Suprapubic skin (tissue), 4 donors: ENCODE results near the gene ZBED1. TPM values are rescaled to one million over a fixed set of nuclear protein-coding genes. Genes with fewer than 3 reads are reported as not detected.
"Not testable (repeated sequence)": the region's sequence is repeated elsewhere in the genome, so short reads cannot be mapped to it uniquely, and the experiment has no call there.

ENCODE experiments used
- DNase-seq, 2 donors: peaks; one replicate each; pipeline ENCODE4 v3.0.0-alpha.2; 2019; ENCODE audit warnings: low spot score in 2 of 2
- H3K27ac ChIP-seq: fragments of 200-600 bp; sonication (generic); one replicate; pipeline ENCODE4 v1.5.1; 2019
- H3K27me3 ChIP-seq: fragments of 200-600 bp; sonication (generic); one replicate; pipeline ENCODE4 v1.5.1; 2019
- H3K36me3 ChIP-seq: fragments of 200-600 bp; sonication (generic); one replicate; pipeline ENCODE4 v1.5.1; 2019
- H3K4me1 ChIP-seq: fragments of 200-600 bp; sonication (generic); one replicate; pipeline ENCODE4 v1.5.1; 2019
- H3K4me3 ChIP-seq: fragments of 200-600 bp; sonication (generic); one replicate; pipeline ENCODE4 v1.5.1; 2019; ENCODE audit warnings: mild to moderate bottlenecking
- H3K9me3 ChIP-seq: fragments of 200-600 bp; sonication (generic); one replicate; pipeline ENCODE4 v1.5.1; 2019
- CTCF ChIP-seq, 2 donors: fragments of 200-600 bp in 1 of 2; fragments of 450-650 bp in 1 of 2; sonication (generic) in 1 of 2; IDR thresholded peaks; one replicate each; pipeline ENCODE4 v1.5.1; 2016 to 2019; ENCODE audit warnings: antibody characterized with exemption in 2 of 2, mild to moderate bottlenecking in 1 of 2, moderate library complexity in 1 of 2
- EP300 ChIP-seq: sonication (generic); formaldehyde crosslinking; IDR thresholded peaks from one replicate; pipeline ENCODE4 v1.6.1; 2017; ENCODE audit warnings: antibody characterized with exemption
- POLR2A ChIP-seq, 2 donors: fragments of 450-650 bp; IDR thresholded peaks; one replicate each; pipeline ENCODE4 v1.6.1; 2017; ENCODE audit warnings: antibody characterized with exemption in 2 of 2, mild to moderate bottlenecking in 2 of 2, moderate library complexity in 2 of 2
- POLR2AphosphoS5 ChIP-seq, 3 donors: sonication (generic); formaldehyde crosslinking; IDR thresholded peaks; one replicate each; pipeline ENCODE4 v1.6.1; 2017; ENCODE audit warnings: antibody characterized with exemption in 3 of 3
- WGBS: methylation state at CpG from one replicate; pipeline ENCODE4 v1.1.5; 2018; 5-methylcytosine and 5-hydroxymethylcytosine counted together
- total RNA-seq, 4 donors: library from RNA; depleted of rRNA; stranded (reverse); fragments of >200 nt; gene quantifications; one replicate each; pipeline ENCODE4 v1.1.0, GENCODE V29; 2016

The ZBED1 gene
- total RNA-seq, 4 donors from 2014 or later, result 41.5 to 67.3 (median 55.1) TPM

- Histone ChIP-seq H3K27me3 (no peaks in the 10 kb centered on the region), H3K36me3 (no peaks in the 10 kb centered on the region), H3K4me3 (no peak overlapping the region), H3K9me3 (no peaks in the 10 kb centered on the region), H3K4me1 (peaks cover 2% of the 10 kb centered on the region), H3K27ac (no peak overlapping the region)
- 55% methylated on average over 5 of the region's 5 CpGs for WGBS
- DNase-seq, result no peak
- TF ChIP-seq CTCF (IDR thresholded peaks at IDR 0.05) (no peak), EP300 (no peak), POLR2AphosphoS5 (IDR thresholded peaks at IDR 0.05) (no peak), POLR2A (IDR thresholded peaks at IDR 0.05) (no peak)
Observed at GRCh38 chrX:2462074-2462473, 38.7 kb downstream of the ZBED1 start.

GRCh38 chrX:2461711-2462016, 39.1 kb downstream of the ZBED1 start:
- Histone ChIP-seq H3K27me3 (no peaks in the 10 kb centered on the region), H3K4me1 (peaks cover 2% of the 10 kb centered on the region), H3K9me3 (no peaks in the 10 kb centered on the region), H3K36me3 (no peaks in the 10 kb centered on the region), H3K27ac (no peak overlapping the region), H3K4me3 (no peak overlapping the region)
- 81% methylated on average over 8 of the region's 8 CpGs for WGBS
- DNase-seq, result no peak
- TF ChIP-seq CTCF (IDR thresholded peaks at IDR 0.05), result no peak
- no peak for TF ChIP-seq POLR2AphosphoS5 (IDR thresholded peaks at IDR 0.05)
- TF ChIP-seq EP300, result no peak
- TF ChIP-seq POLR2A (IDR thresholded peaks at IDR 0.05), result no peak

GRCh38 chrX:2460821-2461710, 39.7 kb downstream of the ZBED1 start:
- not testable (repeated sequence) for H3K36me3 ChIP-seq, H3K27me3 ChIP-seq, DNase-seq, H3K4me3 ChIP-seq, H3K9me3 ChIP-seq, H3K4me1 ChIP-seq, H3K27ac ChIP-seq
- 82% methylated on average over 17 of the region's 17 CpGs for WGBS

GRCh38 chrX:2460048-2460447, 40.7 kb downstream of the ZBED1 start:
- WGBS, result 90% methylated on average over 10 of the region's 10 CpGs
- H3K27me3 ChIP-seq, DNase-seq, H3K27ac ChIP-seq, H3K36me3 ChIP-seq, H3K4me1 ChIP-seq, H3K4me3 ChIP-seq, H3K9me3 ChIP-seq: not testable (repeated sequence)

- H3K27me3 ChIP-seq, result no peaks in the 10 kb centered on the region
- no peaks in the 10 kb centered on the region for H3K9me3 ChIP-seq
- no peaks in the 10 kb centered on the region for H3K36me3 ChIP-seq
- H3K4me3 ChIP-seq, result no peak overlapping the region
- 95% methylated on average over 6 of the region's 6 CpGs for WGBS
- peaks cover 2% of the 10 kb centered on the region for H3K4me1 ChIP-seq
- no peak overlapping the region for H3K27ac ChIP-seq
- TF ChIP-seq CTCF (IDR thresholded peaks at IDR 0.05), result no peak
- no peak for TF ChIP-seq POLR2AphosphoS5 (IDR thresholded peaks at IDR 0.05)
- TF ChIP-seq EP300, result no peak
- no peak for TF ChIP-seq POLR2A (IDR thresholded peaks at IDR 0.05)
- DNase-seq, result no peak
Observed at GRCh38 chrX:2458309-2458708, 42.5 kb downstream of the ZBED1 start.

- Histone ChIP-seq H3K27me3 (no peaks in the 10 kb centered on the region), H3K4me1 (peaks cover 2% of the 10 kb centered on the region), H3K9me3 (no peaks in the 10 kb centered on the region), H3K36me3 (no peaks in the 10 kb centered on the region), H3K27ac (no peak overlapping the region), H3K4me3 (no peak overlapping the region)
- no peak for TF ChIP-seq POLR2AphosphoS5 (IDR thresholded peaks at IDR 0.05)
- no peak for TF ChIP-seq CTCF (IDR thresholded peaks at IDR 0.05)
- TF ChIP-seq EP300, result no peak
- TF ChIP-seq POLR2A (IDR thresholded peaks at IDR 0.05), result no peak
- no peak for DNase-seq
- 88% methylated on average over 26 of the region's 26 CpGs for WGBS
Observed at GRCh38 chrX:2457289-2458133, 43.3 kb downstream of the ZBED1 start.

- H3K9me3 ChIP-seq, H3K36me3 ChIP-seq, H3K27ac ChIP-seq, DNase-seq, H3K27me3 ChIP-seq, H3K4me3 ChIP-seq, H3K4me1 ChIP-seq: not testable (repeated sequence)
- WGBS, result 88% methylated on average over 8 of the region's 8 CpGs
Observed at GRCh38 chrX:2456091-2456490, 44.7 kb downstream of the ZBED1 start.

- not testable (repeated sequence) for H3K36me3 ChIP-seq, H3K27ac ChIP-seq, H3K4me1 ChIP-seq, H3K4me3 ChIP-seq, H3K9me3 ChIP-seq, DNase-seq, H3K27me3 ChIP-seq
- 92% methylated on average over 9 of the region's 9 CpGs for WGBS
Observed at GRCh38 chrX:2454620-2455019, 46.2 kb downstream of the ZBED1 start.
